Measurements from ENCODE around the gene KCNC2.

Gene KCNC2

DNA sequence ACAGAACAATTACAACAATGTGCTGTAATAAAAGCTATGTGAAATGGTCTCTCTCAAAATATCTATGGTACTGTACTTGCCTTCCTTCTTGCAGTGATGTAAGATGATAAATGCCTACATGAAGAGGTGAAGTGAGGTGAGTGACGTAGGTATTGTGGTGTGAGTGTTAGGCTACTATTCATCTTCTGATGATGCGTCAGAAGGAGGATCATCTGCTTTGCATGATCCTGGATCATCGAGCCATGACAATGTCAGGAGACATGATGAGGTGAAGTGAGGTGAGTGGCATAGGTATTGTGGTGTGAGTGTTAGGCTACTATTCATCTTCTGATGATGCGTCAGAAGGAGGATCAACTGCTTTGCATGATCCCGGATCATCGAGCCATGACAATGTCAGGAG, 105.8 kb downstream of the KCNC2 start:
- no peak for DNase-seq (ENCODE audit: extremely low read depth, low read depth)
- TF ChIP-seq, protein P1, sequence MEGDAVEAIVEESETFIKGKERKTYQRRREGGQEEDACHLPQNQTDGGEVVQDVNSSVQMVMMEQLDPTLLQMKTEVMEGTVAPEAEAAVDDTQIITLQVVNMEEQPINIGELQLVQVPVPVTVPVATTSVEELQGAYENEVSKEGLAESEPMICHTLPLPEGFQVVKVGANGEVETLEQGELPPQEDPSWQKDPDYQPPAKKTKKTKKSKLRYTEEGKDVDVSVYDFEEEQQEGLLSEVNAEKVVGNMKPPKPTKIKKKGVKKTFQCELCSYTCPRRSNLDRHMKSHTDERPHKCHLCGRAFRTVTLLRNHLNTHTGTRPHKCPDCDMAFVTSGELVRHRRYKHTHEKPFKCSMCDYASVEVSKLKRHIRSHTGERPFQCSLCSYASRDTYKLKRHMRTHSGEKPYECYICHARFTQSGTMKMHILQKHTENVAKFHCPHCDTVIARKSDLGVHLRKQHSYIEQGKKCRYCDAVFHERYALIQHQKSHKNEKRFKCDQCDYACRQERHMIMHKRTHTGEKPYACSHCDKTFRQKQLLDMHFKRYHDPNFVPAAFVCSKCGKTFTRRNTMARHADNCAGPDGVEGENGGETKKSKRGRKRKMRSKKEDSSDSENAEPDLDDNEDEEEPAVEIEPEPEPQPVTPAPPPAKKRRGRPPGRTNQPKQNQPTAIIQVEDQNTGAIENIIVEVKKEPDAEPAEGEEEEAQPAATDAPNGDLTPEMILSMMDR (IDR thresholded peaks at IDR 0.05; ENCODE audit: low read depth, low read length): no peak

DNA sequence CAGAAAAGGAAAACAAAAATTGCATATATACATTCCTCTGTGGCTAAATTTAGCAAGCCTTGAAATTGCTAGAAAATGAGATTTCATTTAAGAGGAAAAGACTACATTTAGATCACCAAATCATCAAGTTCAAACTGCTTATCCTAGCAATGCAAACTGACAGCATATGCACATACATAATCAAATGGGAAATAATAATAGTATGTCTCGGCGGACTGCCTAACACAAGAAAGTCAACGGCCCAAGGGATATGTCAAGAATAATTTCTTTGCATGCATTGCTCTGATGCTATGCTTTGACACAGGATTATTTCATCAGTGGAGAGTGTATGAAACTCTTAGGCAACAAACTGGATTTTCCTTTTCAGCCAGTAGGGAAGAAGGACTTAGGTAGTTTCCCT, 107.9 kb downstream of the KCNC2 start:
- no peak for DNase-seq (ENCODE audit: extremely low read depth, low read depth)
- TF ChIP-seq, protein P1 (IDR thresholded peaks at IDR 0.05; ENCODE audit: low read depth, low read length): no peak

DNA sequence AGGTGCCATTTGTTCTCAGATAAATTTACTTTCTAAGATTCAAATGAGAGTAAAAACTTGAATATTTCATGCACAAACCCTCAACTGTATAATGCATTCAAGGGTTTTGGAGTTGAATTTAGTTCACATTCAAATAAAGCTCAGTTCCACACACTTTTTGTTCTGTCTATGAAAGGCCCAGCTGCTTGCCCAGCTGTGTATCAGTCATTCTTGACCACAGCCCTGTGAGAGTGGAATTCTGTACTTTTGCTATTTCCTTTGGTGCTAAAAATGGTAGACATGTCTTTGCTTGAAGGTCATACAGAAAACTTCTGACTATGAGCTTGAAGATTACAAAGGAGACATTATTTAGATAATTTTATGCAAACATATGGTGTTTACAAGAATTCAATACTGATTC, 110.4 kb downstream of the KCNC2 start:
- TF ChIP-seq, protein P1 (IDR thresholded peaks at IDR 0.05; ENCODE audit: low read depth, low read length): no peak

DNA sequence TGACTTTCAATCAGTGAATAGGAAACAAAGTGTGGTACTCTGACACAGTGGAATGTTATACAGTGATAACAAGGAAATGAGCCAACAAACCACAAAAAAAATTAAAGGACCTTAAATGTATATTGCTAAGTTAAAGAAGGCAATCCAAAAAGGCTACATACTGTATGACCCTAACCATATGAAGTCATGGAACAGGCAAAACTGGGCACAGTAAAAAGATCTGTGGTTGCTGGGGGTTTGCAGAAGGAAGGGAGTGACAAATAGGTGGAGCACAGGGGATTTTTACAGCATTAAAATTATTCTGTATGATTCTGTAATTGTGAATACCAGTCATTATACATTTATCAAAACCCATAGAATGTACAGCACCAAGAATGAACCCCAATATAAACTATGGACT, 112.6 kb downstream of the KCNC2 start:
- TF ChIP-seq, protein P1 (IDR thresholded peaks at IDR 0.05; ENCODE audit: low read depth, low read length): no peak
- no peak for DNase-seq (ENCODE audit: extremely low read depth, low read depth)

More for the DNA sequence above, 110.4 kb downstream of the KCNC2 start:
- DNase-seq (ENCODE audit: extremely low read depth, low read depth): no peak

DNA sequence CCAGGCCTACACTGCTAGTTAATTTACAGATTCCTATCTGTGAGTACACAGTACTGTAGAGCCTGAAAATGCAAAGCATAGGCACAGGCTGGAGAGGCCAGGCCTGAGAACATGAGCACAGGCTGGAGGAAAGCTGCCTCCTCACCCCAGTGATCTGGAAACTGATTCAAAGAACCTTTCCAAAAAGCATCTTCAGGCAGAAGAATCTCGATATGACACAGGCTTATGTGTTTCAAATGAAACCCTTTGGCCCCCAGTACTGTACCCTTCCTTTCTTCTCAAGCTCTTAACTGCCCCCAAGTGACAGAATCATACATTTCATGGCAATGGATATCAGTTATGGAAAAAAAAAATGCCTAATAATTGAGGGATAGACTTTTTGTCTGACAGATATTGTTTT, 122.0 kb downstream of the KCNC2 start:
- no peak for DNase-seq (ENCODE audit: extremely low read depth, low read depth)
- TF ChIP-seq, protein P1 (IDR thresholded peaks at IDR 0.05; ENCODE audit: low read depth, low read length): no peak

DNA sequence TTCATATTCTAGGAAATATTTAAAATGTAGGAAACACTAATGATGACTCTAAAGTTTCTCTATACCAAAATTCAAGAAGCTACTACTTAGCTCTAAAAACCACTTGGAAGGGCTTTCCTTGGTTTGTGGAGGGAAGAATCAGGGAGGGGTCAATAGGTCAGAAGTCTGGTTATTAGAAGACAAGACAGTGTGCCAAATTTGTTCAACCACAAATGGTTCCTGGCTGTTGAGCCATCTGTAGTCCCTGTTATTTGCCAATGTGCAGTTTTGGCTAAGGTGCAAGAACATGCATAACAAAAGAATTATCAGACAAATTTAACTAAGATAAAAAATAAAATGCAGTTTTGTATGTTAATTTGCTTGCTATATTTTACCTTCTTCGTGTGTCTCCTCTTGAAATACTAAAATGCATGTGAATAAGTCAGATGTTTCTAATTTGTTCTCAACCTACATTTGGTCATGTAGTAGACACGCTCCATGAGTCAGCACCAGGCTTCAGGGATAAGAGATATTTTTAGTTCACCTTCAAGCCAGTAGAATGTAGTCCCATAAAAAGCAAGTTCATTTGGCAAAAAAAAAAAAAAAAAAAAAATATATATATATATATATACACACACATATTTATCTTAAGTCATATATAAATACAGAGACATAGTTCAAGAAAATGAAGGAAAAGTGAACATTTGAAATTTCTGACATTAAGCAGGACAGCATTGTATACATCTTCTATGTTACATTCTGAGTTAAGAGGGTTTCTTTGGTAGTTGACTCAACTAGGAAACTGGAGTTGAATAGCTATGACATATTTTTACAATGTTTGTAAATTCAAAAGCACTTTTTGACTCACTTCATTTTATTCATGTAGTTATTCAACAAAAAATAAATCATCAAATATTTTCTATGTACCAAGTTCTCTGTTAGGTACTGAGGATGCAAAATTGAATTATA, 123.3 kb downstream of the KCNC2 start:
- DNase-seq (ENCODE audit: extremely low read depth, low read depth): peak; percentile 5
- TF ChIP-seq, protein P1 (IDR thresholded peaks at IDR 0.05; ENCODE audit: low read depth, low read length): no peak

DNA sequence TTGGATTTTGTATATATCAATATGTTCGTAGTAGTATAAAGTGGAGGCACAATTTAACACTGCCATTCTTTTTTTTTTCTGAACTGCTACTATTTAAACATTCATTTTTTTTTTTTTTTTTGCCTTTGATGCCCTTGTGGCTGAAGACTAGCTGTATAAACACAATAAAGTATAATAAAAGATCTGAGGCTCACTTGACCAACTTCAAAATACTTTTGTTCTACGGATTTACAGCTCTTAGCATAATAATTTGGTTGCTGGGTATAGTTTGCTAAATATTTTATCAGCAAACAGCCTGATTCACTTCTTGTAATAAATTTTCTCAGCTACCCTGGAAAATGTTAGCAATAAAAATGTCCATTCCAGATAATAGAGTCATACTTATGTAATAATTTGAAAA, 128.3 kb downstream of the KCNC2 start:
- DNase-seq (ENCODE audit: extremely low read depth, low read depth): no peak
- TF ChIP-seq, protein P1 (IDR thresholded peaks at IDR 0.05; ENCODE audit: low read depth, low read length): no peak
